Mucosa of descending colon (tissue), 3 donors: ENCODE results near the gene CASR. TPM values are rescaled to one million over a fixed set of nuclear protein-coding genes. Genes with fewer than 3 reads are reported as not detected.
"Not testable (repeated sequence)": the region's sequence is repeated elsewhere in the genome, so short reads cannot be mapped to it uniquely, and the experiment has no call there.

Experiments used
- ATAC-seq: fragments of 200-7000 bp; cut with Tn5 transposase; one replicate; pipeline ENCODE4 v1.9.1; 2020; ENCODE audit warnings: mild to moderate bottlenecking, moderate library complexity
- DNase-seq, 3 donors: peaks; one replicate each; pipeline ENCODE4 v3.0.0-alpha.2; 2020
- H3K36me3 ChIP-seq: fragments of 200-600 bp; one replicate; pipeline ENCODE4 v1.8.0; 2021; ENCODE audit warnings: low read depth, mild to moderate bottlenecking
- H3K4me1 ChIP-seq: fragments of 200-600 bp; one replicate; pipeline ENCODE4 v1.8.0; 2021; ENCODE audit warnings: low read depth, mild to moderate bottlenecking
- H3K4me3 ChIP-seq: fragments of 200-600 bp; one replicate; pipeline ENCODE4 v1.8.0; 2021; ENCODE audit warnings: mild to moderate bottlenecking
- H3K9me3 ChIP-seq: fragments of 200-600 bp; one replicate; pipeline ENCODE4 v1.8.0; 2021; ENCODE audit warnings: mild to moderate bottlenecking
- CTCF ChIP-seq: fragments of 200-600 bp; IDR thresholded peaks from one replicate; pipeline ENCODE4 v1.8.0; 2022; ENCODE audit warnings: antibody characterized with exemption, mild to moderate bottlenecking
- intact Hi-C, 2 donors: fragments of 100-400 bp; cut with DNase I in 1 of 2; cut with micrococcal nuclease in 1 of 2; formaldehyde crosslinking; loops; one replicate each; pipeline versions ENCODE4 v1.11.0 to v1.11.1; 2022; cut with DNase I, micrococcal nuclease
- total RNA-seq, 3 donors: library from RNA; stranded (reverse); fragmentation: NEBNext Ultra II Directional in 2 of 3; extraction: Animal tissue kit (Norgen Biotek cat#: 25700) in 2 of 3; gene quantifications; one replicate each; pipeline versions ENCODE4 v1.2.1 to v1.2.4, GENCODE V29; 2021 to 2023
- donor health status: DM: no; HTN: no; CAD: no; lungs with moderate emphysema.
- donor health status: DM: no; HTN: no; CAD: no.
- donor health status: DM: no; HTN: yes; CAD: no.

Gene CASR
- total RNA-seq, 3 donors from 2014 or later = 0.32 to 1.2 (median 0.36) TPM

- no peak for TF ChIP-seq CTCF
These were observed 15.4 kb upstream of the CASR start for GRCh38 chr3:122168044-122168443.

GRCh38 chr3:122169911-122170310 is 13.6 kb upstream of the CASR start:
- intact Hi-C loops = no loop called here

More at GRCh38 chr3:122168044-122168443, 15.4 kb upstream of the CASR start:
- DNase-seq (no peak), ATAC-seq (no peak)
- H3K4me1 ChIP-seq = no peaks in the 10 kb centered on the region
- intact Hi-C loops = no loop called here
- H3K9me3 ChIP-seq = no peaks in the 10 kb centered on the region
- no peaks in the 10 kb centered on the region for H3K36me3 ChIP-seq
- no peak overlapping the region for H3K4me3 ChIP-seq

GRCh38 chr3:122171361-122171760 is 12.1 kb upstream of the CASR start:
- ATAC-seq, H3K9me3 ChIP-seq, intact Hi-C loops: not testable (repeated sequence)

More at GRCh38 chr3:122169911-122170310, 13.6 kb upstream of the CASR start:
- no peaks in the 10 kb centered on the region for H3K9me3 ChIP-seq
- ATAC-seq (no peak), DNase-seq (no peak)
- TF ChIP-seq CTCF = no peak
- H3K4me1 ChIP-seq = no peaks in the 10 kb centered on the region
- H3K36me3 ChIP-seq = no peaks in the 10 kb centered on the region
- no peak overlapping the region for H3K4me3 ChIP-seq

GRCh38 chr3:122178711-122179110 is 4.8 kb upstream of the CASR start:
- no peaks in the 10 kb centered on the region for H3K9me3 ChIP-seq
- intact Hi-C loops = no loop called here
- TF ChIP-seq CTCF = no peak
- peaks cover 2% of the 10 kb centered on the region for H3K4me1 ChIP-seq
- no peak for DNase-seq
- no peak for ATAC-seq
- no peak overlapping the region for H3K4me3 ChIP-seq
- H3K36me3 ChIP-seq = no peaks in the 10 kb centered on the region

More at GRCh38 chr3:122171361-122171760, 12.1 kb upstream of the CASR start:
- not testable (repeated sequence) for DNase-seq, H3K36me3 ChIP-seq, H3K4me1 ChIP-seq, H3K4me3 ChIP-seq

- intact Hi-C loops = no loop called here
- Histone ChIP-seq H3K4me1 (peaks cover 23% of the 10 kb centered on the region), H3K36me3 (no peaks in the 10 kb centered on the region), H3K4me3 (no peak overlapping the region), H3K9me3 (no peaks in the 10 kb centered on the region)
- no peak for TF ChIP-seq CTCF
- no peak for ATAC-seq
- peak in 1 of 3 donors; percentile 27 for DNase-seq
These were observed 574 bp downstream of the CASR start for GRCh38 chr3:122183893-122184590.

- no peak overlapping the region for H3K4me3 ChIP-seq
- no peak for TF ChIP-seq CTCF
These were observed 1.1 kb downstream of the CASR start for GRCh38 chr3:122184591-122184929.

More at GRCh38 chr3:122184591-122184929, 1.1 kb downstream of the CASR start:
- ATAC-seq = no peak
- Histone ChIP-seq H3K4me1 (peaks cover 28% of the 10 kb centered on the region), H3K36me3 (no peaks in the 10 kb centered on the region), H3K9me3 (no peaks in the 10 kb centered on the region)
- intact Hi-C loops = no loop called here
- DNase-seq = no peak
